IMR-90 (cell line): ENCODE data around the gene UXS1. TPM values are rescaled to one million over a fixed set of nuclear protein-coding genes. Genes with fewer than 3 reads are reported as not detected.

Experiments used
- ATAC-seq: fragments of 200-7000 bp; cut with Tn5 transposase; 2 replicates; pipeline ENCODE4 v1.9.1; 2020; ENCODE audit warnings: low read depth, mild to moderate bottlenecking, moderate library complexity
- BruUV-seq: library from RNA; stranded (reverse); fragments of 400-500 nt; replicated peaks from 2 replicates; lab custom pipeline; 2021; lab: Mats Ljungman, UMichigan
- CTCF ChIA-PET: fragments of 300-600 bp; formaldehyde crosslinking; extraction: SDS; loops from one replicate; lab custom pipeline; 2021; ENCODE audit warnings: antibody characterized with exemption; lab: Yijun Ruan, JAX
- POLR2A ChIA-PET: fragments of 300-600 bp; sonication (Branson Sonifier 250); formaldehyde crosslinking; loops from one replicate; lab custom pipeline; 2022; ENCODE audit warnings: antibody characterized with exemption; ENCODE audit not compliant: unreplicated experiment; lab: Charles Lee
- DNase-seq: peaks from one replicate; pipeline ENCODE4 v3.0.0; 2013
- H2AFZ ChIP-seq: replicated peaks from 2 replicates; pipeline ENCODE3; 2013; ENCODE audit warnings: low read length, mild to moderate bottlenecking; ENCODE audit not compliant: poor library complexity
- H2AK5ac ChIP-seq: 2 replicates; pipeline ENCODE4 v1.6.1; 2013; ENCODE audit warnings: low read depth, low read length, inconsistent platforms
- H2AK9ac ChIP-seq: replicated peaks from 2 replicates; pipeline ENCODE3; 2013; ENCODE audit warnings: mild to moderate bottlenecking, low read depth, low read length, moderate library complexity; ENCODE audit not compliant: poor library complexity
- H2BK120ac ChIP-seq: 2 replicates; pipeline ENCODE4 v1.6.1; 2013; ENCODE audit warnings: low read depth, low read length, inconsistent platforms
- H2BK15ac ChIP-seq: 3 replicates; pipeline ENCODE4 v1.6.1; 2013; ENCODE audit warnings: low read depth, low read length, inconsistent platforms
- H2BK20ac ChIP-seq: 2 replicates; pipeline ENCODE4 v1.6.1; 2013; ENCODE audit warnings: low read depth, mild to moderate bottlenecking, inconsistent platforms, low read length, moderate library complexity
- H2BK5ac ChIP-seq: 2 replicates; pipeline ENCODE4 v1.6.1; 2013; ENCODE audit warnings: mild to moderate bottlenecking, low read depth, low read length, inconsistent platforms; ENCODE audit not compliant: poor library complexity, severe bottlenecking
- H3K14ac ChIP-seq: replicated peaks from 2 replicates; pipeline ENCODE4 v1.6.1; 2013; ENCODE audit warnings: low read depth, low read length, inconsistent platforms
- H3K18ac ChIP-seq: 2 replicates; pipeline ENCODE4 v1.6.1; 2013; ENCODE audit warnings: low read depth, low read length, control low read depth
- H3K23ac ChIP-seq: 2 replicates; pipeline ENCODE4 v1.6.1; 2013; ENCODE audit warnings: low read depth, low read length, inconsistent platforms
- H3K27ac ChIP-seq: 2 replicates; pipeline ENCODE4 v1.5.1; 2013; ENCODE audit warnings: mild to moderate bottlenecking, control low read depth, low read length; ENCODE audit not compliant: insufficient read depth
- H3K27me3 ChIP-seq: 2 replicates; pipeline ENCODE4 v1.6.1; 2013; ENCODE audit warnings: low read length; ENCODE audit not compliant: control insufficient read depth, insufficient read depth
- H3K36me3 ChIP-seq: 2 replicates; pipeline ENCODE4 v1.6.1; 2013; ENCODE audit warnings: low read length, mixed read lengths; ENCODE audit not compliant: control insufficient read depth, insufficient read depth
- H3K4ac ChIP-seq: 2 replicates; pipeline ENCODE4 v1.6.1; 2013; ENCODE audit warnings: low read depth, low read length, inconsistent platforms
- H3K4me1 ChIP-seq: 2 replicates; pipeline ENCODE4 v1.6.1; 2013; ENCODE audit warnings: low read length, mixed read lengths; ENCODE audit not compliant: control insufficient read depth, insufficient read depth
- H3K4me2 ChIP-seq: 2 replicates; pipeline ENCODE4 v1.6.1; 2013; ENCODE audit warnings: low read depth, mild to moderate bottlenecking, control low read depth, low read length, moderate library complexity
- H3K4me3 ChIP-seq: 2 replicates; pipeline ENCODE4 v1.5.1; 2013; ENCODE audit warnings: low read depth, mild to moderate bottlenecking, control low read depth, low read length, moderate library complexity; ENCODE audit not compliant: insufficient read depth
- H3K56ac ChIP-seq: 2 replicates; pipeline ENCODE4 v1.6.1; 2013; ENCODE audit warnings: low read length, inconsistent platforms; ENCODE audit not compliant: insufficient read depth; ENCODE audit errors: extremely low read depth
- H3K79me1 ChIP-seq, 2 experiments: 2 replicates each; pipeline ENCODE4 v1.6.1; 2013; ENCODE audit warnings: low read length in 2 of 2, inconsistent platforms in 1 of 2, low read depth in 1 of 2
- H3K9ac ChIP-seq: 2 replicates; pipeline ENCODE4 v1.6.1; 2013; ENCODE audit warnings: low read depth, low read length, control low read depth
- H3K9me1 ChIP-seq: 2 replicates; pipeline ENCODE4 v1.6.1; 2013; ENCODE audit warnings: low read length, inconsistent platforms; ENCODE audit not compliant: insufficient read depth
- H3K9me3 ChIP-seq: 2 replicates; pipeline ENCODE4 v1.6.1; 2013; ENCODE audit warnings: low read length; ENCODE audit not compliant: control insufficient read depth, insufficient read depth
- H4K20me1 ChIP-seq: 2 replicates; pipeline ENCODE4 v1.6.1; 2013; ENCODE audit warnings: low read length, inconsistent platforms; ENCODE audit not compliant: insufficient read depth
- H4K5ac ChIP-seq: 2 replicates; pipeline ENCODE4 v1.6.1; 2013; ENCODE audit warnings: mild to moderate bottlenecking, low read depth, low read length, control low read depth
- H4K8ac ChIP-seq, 2 experiments: 2 replicates each; pipeline ENCODE4 v1.6.1; 2013; ENCODE audit warnings: low read depth in 2 of 2, low read length in 2 of 2, control low read depth in 1 of 2, inconsistent platforms in 1 of 2
- H4K91ac ChIP-seq: 2 replicates; pipeline ENCODE4 v1.6.1; 2013; ENCODE audit warnings: low read depth, low read length, inconsistent platforms; ENCODE audit not compliant: insufficient read depth
- BHLHE40 ChIP-seq: fragments of 150-350 bp; IDR thresholded peaks from 2 replicates; pipeline ENCODE4 v1.6.1; 2016; ENCODE audit warnings: mild to moderate bottlenecking, low read depth, low read length
- CTCF ChIP-seq: conservative IDR thresholded peaks from 2 replicates; pipeline ENCODE4 v1.5.1; 2012; ENCODE audit warnings: mild to moderate bottlenecking, low read depth, low read length, improper control_type of control experiment
- MAZ ChIP-seq: IDR thresholded peaks from 2 replicates; pipeline ENCODE4 v1.6.1; 2012; ENCODE audit warnings: low read depth, mild to moderate bottlenecking, low read length, improper control_type of control experiment, moderate library complexity, borderline replicate concordance
- NFE2L2 ChIP-seq: fragments of 150-350 bp; IDR thresholded peaks from 2 replicates; pipeline ENCODE4 v1.6.1; 2016; ENCODE audit warnings: low read depth, mild to moderate bottlenecking, low read length
- WGBS, 2 experiments: methylation state at CpG; one replicate each; pipeline versions ENCODE4 v1.1.5 to v1.1.7; 2013; ENCODE audit warnings: missing lambda C conversion rate in 2 of 2; ENCODE audit not compliant: insufficient read length in 1 of 2; ENCODE audit errors: extremely low coverage in 2 of 2; 5-methylcytosine and 5-hydroxymethylcytosine counted together
- dilution Hi-C: fragments of 300-500 bp; cut with HindIII; formaldehyde crosslinking; loops from one replicate; pipeline ENCODE4 v1.14.3; 2018; ENCODE audit warnings: low sequenced_read_pairs; ENCODE audit not compliant: unreplicated experiment
- in situ Hi-C: fragments of 300-500 bp; cut with MboI; formaldehyde crosslinking; loops from 3 replicates; pipeline ENCODE4 v1.14.3; 2019; ENCODE audit warnings: low sequenced_read_pairs, inconsistent platforms, mixed read lengths
- intact Hi-C: fragments of 100-400 bp; cut with micrococcal nuclease; formaldehyde crosslinking; loops from 2 replicates; pipeline ENCODE4 v1.10.0; 2022
- polyA plus RNA-seq, 3 experiments: library from polyadenylated mRNA; depleted of rRNA; stranded (reverse); fragments of >200 nt; gene quantifications; 2 replicates each; pipeline ENCODE4 v1.2.3, GENCODE V29; 2012; ENCODE audit warnings: low replicate concordance in 1 of 3
- total RNA-seq: library from RNA; depleted of rRNA; stranded (reverse); fragments of >200 nt; gene quantifications from 2 replicates; pipeline ENCODE4 v1.2.3, GENCODE V29; 2012

Gene UXS1
- total and polyA plus RNA-seq, 2 of the 4 experiments (the other 2 are of a cell fraction) = 33.7 to 54.3 TPM

- peaks cover 15% of the 10 kb centered on the region; the same call in 1 of the 2 replicates for H4K20me1 ChIP-seq
- TF ChIP-seq MAZ (no peak), NFE2L2 (no peak), CTCF (no peak), BHLHE40 (no peak)
- no peak overlapping the region for H2BK15ac ChIP-seq
- no peak overlapping the region for H4K91ac ChIP-seq
- no peak overlapping the region for H2AK9ac ChIP-seq
- ATAC-seq (no peak), DNase-seq (no peak)
- CTCF ChIA-PET = no interaction called here
- in situ Hi-C loops = no loop called here
- no peak overlapping the region for H2BK5ac ChIP-seq
- H3K56ac ChIP-seq = no peak overlapping the region
- no peak overlapping the region for H3K27ac ChIP-seq
- H3K4ac ChIP-seq = no peak overlapping the region
- H2AK5ac ChIP-seq = no peak overlapping the region
- H2BK20ac ChIP-seq = no peak overlapping the region
- H3K79me1 ChIP-seq = peaks cover 0 to 15% of the 10 kb centered on the region in 2 experiments; a peak in 2 of 4 replicates
- H3K23ac ChIP-seq = no peak overlapping the region
- H3K4me2 ChIP-seq = no peak overlapping the region
- H3K18ac ChIP-seq = no peak overlapping the region
- H4K5ac ChIP-seq = no peak overlapping the region
- no peaks in the 10 kb centered on the region for H3K9me3 ChIP-seq
- H3K4me3 ChIP-seq = no peak overlapping the region
- H4K8ac ChIP-seq = no peak overlapping the region
- H2BK120ac ChIP-seq = no peak overlapping the region
- peaks cover 14% of the 10 kb centered on the region for H3K36me3 ChIP-seq
- no peak overlapping the region for H3K14ac ChIP-seq
- BruUV-seq = no TSS peak
- POLR2A ChIA-PET = no interaction called here
- H3K9me1 ChIP-seq = peaks cover 17% of the 10 kb centered on the region
- dilution Hi-C loops = no loop called here
- no peaks in the 10 kb centered on the region for H3K27me3 ChIP-seq
- H2AFZ ChIP-seq = no peak overlapping the region
- intact Hi-C loops = no loop called here
- no peak overlapping the region for H3K9ac ChIP-seq
- H3K4me1 ChIP-seq = no peaks in the 10 kb centered on the region
- WGBS, 2 experiments = 100% methylated on average over 2 of the region's 5 CpGs; no CpG with 5 or more reads in 1 of the 2 experiments
These were observed 76.8 kb downstream of the UXS1 start for GRCh38 chr2:106117347-106117746.
